ENCODE results near the gene HS3ST6.
"Not testable (repeated sequence)": the region's sequence is repeated elsewhere in the genome, so short reads cannot be mapped to it uniquely, and the experiment has no call there.

HS3ST6 gene

DNA sequence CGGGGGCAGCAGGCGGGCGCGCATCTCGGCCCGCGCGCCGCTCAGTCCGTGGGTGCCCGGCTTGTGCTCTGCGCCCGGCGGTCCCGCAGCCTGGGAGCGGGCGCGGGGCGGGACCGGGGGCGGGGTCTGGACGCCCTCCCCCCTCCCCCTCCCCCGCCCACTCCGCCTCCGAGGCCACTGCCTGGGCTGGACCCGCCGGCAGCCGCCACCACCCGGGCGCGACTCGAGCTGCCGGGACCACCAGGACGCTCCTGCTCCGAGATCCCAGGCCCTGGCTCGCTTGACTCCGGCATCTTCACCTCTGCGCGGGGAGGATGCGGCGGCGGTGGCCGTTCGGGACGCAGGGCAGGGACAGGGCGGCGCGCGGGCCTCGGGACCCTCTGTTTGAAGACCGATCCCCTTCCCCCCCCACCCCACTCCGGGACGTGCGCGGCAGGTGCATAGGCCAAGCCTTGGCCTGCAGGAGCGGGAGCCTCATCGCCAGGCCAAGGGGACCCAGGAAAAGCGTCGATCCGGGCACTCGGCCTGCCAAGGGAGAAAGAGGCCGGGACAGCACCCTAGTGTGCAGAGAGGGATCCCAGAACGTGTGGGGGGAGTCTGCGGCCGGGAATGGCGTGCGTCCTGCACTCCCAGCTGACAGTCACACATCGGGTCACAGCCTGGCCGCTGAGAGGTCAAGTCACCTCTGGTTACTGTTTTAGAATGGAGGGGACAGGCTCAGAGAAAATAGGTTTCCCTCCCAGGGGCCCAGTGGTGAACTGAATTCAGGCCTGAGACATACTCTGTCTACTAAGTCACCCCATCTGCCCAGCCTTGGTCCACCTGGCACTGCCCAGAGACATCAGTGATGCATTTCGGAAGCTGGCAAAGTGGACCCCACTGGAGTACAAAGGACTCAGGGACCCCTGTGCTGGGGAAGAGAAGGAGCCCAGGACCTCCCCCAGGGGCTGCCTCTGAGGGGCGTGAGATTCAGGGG, at the start of gene HS3ST6:
HS3ST6 (minus strand) TSS at position 65 of the 976 bp plus-strand sequence. CDS start 92 bp downstream, outside the sequence.
- DNase-seq = no peak

DNA sequence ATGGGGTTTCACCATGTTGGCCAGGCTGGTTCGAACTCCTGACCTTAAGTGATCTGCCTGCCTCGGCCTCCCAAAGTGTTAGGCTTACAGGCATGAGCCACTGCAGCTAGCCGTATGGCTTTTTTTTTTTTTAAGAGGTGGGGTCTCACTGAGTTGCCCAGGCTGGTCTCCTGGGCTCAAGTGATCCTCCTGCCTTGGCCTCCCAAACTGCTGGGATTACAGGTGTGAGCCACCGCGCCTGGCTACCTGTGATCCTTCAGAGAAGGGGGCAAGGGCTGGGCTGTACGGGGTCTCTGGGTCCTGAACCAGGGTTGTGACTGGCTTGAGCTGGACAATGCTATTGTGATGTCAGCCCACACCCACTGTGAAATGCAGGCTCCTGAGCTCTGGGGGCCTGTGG, 48.2 kb upstream of the HS3ST6 start, which contains the start of gene RNF151:
RNF151 (plus strand) TSS at position 397 of the 400 bp plus-strand sequence. CDS start 26 bp downstream, outside the sequence.
- DNase-seq = no peak

DNA sequence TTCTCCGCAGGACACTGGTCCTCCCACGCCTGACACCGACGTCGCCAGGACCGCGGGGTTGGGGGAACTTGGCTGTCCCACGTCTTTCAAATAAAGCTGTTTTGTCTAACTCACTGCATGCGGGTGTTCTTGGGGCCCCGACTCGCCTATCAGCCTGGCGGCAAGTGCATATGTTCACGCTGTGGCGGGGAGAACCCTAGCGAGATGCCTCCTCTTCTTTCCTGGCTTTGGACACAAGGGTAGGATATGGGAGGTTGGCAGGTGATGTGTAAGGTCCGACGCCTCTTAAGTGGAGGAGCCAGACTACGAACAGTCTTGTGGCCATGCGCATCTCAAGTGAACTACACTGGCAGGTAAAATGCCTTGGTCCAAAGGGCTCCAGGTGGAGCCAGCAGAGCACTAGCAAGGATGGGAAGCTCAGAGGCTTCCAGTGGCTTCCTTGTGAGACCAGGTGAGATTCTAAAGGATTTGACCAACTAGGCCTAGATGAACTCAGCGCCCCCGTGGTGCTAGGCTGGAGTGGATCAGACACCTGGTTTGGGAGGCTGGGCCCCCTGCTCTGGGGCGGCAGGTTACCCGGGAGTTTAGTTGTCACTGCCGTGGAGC, 47.3 kb upstream of the HS3ST6 start:
- DNase-seq = no peak

DNA sequence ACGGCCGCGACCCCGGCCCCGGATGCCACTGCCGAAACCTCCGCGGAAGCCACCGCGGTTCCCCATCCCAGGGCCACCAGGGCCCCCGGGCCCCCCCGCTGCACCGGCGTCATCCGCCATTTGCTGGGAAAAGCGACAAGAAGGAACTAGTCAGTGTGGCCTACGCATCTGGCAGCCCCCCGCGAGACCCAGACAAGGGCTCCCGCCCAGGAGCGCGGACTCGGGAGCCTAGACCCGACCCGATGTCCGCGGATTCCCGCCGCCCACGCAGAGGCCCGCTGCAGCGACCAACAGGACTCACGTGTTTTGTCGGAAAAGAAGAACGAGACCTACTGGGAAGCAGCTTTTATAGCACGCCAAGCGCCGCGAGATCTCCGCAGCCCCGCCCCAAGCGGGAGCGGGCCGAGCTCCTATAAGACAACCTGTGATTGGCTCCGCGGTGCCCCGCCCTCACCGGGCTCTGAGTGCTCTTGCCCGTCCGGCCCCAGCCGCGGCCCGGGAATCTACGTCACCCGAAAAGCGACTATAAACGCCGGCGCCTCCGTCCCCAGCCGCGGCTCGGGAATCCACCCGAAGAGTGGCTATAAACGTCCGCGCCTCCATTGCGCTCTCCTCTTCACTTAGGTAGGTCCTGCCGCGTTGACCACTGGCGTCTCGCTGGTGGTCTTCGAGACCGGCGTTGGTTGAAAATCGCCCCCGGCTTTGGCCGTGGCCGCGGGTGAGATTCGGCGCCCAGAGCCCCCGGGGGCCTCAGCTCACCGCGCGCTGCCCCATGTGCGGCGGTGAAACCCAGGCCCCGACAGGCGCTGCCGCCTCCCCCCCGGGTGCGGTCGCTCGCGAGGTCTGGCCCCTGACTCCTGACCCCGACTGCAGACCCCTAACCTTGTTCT, 46.5 kb upstream of the HS3ST6 start, which contains the start of gene RPS2:
RPS2 (minus strand) TSS at position 321 of the 890 bp plus-strand sequence; CDS start at position 120, 201 bp downstream.
- peak; percentile 99 for DNase-seq

DNA sequence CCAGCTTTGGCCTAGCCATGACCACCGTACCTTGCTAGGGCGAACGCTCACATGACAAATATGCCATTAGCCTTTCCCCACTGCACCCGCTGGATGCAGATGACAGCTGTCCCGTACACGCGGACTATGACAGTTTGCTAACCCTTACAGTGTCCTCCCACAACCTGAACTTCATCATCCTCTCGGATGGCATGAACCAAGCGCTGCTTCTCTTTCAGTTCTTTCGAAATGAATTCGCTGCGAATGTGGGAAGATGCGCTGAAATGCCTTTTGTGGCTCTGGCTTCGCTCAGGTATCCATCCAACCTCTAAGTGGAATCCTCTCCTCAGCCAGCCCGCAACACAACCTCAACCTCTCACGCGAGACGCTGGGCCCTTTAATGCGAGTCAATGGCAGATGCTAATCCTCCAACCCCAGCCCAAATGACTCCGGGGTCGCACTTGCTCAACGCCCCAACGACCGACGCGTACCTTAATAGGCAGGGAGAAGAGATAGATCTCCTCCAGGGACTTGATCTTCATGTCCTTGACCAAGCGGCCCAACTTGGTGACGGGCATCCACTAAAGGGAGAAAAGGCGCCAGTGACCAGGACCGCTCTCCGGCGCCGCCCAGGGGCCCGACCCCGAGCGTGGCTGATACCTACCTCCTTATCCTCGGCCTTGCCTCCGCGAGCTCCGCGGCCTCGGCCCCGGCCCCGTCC, 45.7 kb upstream of the HS3ST6 start:
- DNase-seq = no peak

DNA sequence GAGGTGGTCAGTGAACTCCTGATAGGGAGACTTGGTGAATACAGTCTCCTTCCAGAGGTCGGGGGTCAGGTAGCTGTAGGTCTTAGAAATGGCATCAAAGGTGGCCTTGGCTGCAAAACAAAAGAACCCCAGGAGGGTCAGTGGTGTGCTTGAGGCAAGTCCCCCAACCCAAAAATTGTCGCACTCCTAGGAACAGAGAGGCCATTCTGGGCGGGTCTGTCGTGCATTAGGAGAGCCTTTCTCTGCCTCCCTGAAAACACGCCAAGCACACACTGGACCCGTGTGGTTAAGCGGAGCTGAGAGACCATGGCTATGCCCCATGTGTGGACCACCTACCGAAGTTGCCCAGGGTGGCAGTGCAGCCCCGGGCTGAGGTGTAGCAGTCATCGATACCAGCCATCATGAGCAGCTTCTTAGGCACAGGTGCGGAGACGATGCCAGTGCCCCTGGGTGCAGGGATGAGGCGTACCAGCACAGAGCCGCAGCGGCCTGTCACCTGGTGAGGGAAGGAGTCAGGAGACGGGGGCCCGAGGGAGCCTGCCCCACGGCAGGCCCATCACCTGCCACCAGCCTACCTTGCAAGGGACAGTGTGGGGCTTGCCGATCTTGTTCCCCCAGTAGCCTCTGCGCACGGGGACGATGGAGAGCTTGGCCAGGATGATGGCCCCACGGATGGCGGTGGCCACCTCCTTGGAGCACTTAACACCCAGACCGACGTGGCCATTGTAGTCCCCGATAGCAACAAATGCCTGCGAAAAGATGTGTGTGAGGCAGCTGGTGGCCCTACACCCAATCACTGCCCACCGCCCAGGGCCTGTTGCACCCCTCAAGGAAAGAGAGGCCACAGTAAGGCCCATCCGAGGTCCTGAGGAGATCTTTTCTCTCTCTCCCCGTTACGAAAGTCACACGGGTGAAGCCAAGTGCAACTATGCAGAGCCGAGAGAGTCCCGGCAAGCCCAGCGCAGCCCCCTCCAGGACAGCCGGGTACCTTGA, 44.2 kb upstream of the HS3ST6 start:
- not testable (repeated sequence) for DNase-seq

DNA sequence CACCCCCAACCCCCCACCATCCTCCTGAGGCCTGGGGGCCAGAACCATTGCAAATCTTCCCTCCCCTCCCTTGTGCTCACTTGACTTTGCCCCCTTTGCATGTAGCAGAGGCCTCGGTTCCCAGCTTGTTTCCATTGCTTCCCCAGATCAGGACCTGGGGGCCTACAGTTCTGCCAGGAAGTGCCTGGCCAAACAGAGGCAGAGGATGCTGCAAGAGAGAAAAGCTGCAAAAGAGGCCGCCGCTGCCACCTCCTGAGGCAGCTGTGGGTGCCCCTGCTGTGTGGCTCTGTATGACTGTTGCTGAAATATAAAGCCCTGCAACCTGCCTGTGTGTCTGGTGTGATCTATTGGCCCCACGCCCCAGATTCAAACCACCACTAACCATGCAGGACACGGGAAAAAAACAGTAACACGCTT, 43.4 kb upstream of the HS3ST6 start:
- no peak for DNase-seq

DNA sequence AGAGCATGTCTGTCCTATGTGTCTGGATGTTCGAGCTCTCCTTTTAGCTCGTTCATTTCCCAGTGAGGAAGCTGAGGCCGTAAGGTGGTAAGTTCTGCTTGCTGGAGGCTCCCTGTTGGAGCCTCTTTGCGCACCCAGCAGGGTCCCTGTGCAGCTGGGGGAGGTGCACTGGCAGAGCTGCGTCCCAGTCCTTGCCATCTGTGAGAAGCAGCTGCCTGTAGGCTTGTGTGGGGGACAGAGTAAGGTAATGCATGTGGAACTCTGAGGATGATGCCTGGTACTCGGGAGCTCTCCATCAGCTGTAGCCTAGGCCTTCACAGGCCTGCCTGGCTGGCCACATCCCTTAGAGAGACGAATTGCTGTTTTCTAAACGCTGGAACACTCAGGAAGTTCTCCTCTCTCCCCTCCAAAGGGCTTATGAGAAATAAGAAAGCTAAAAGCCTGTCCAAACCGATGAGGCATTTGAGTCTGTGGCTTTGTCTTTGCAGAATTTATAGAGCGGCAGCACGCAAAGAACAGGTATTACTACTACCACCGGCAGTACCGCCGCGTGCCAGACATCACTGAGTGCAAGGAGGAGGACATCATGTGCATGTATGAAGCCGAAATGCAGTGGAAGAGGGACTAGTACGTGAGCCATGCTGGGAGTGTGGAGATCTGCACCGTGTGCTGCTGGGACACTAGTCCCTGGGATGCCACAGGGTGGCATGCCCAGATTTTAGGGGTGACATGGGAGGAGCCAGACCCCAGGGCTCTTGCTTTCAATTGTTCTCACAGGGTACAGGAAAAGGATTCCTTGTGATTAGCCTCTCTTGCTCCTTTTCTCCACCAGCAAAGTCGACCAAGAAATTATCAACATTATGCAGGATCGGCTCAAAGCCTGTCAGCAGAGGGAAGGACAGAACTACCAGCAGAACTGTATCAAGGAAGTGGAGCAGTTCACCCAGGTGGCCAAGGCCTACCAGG, 42.7 kb upstream of the HS3ST6 start:
- DNase-seq = peak; percentile 53

DNA sequence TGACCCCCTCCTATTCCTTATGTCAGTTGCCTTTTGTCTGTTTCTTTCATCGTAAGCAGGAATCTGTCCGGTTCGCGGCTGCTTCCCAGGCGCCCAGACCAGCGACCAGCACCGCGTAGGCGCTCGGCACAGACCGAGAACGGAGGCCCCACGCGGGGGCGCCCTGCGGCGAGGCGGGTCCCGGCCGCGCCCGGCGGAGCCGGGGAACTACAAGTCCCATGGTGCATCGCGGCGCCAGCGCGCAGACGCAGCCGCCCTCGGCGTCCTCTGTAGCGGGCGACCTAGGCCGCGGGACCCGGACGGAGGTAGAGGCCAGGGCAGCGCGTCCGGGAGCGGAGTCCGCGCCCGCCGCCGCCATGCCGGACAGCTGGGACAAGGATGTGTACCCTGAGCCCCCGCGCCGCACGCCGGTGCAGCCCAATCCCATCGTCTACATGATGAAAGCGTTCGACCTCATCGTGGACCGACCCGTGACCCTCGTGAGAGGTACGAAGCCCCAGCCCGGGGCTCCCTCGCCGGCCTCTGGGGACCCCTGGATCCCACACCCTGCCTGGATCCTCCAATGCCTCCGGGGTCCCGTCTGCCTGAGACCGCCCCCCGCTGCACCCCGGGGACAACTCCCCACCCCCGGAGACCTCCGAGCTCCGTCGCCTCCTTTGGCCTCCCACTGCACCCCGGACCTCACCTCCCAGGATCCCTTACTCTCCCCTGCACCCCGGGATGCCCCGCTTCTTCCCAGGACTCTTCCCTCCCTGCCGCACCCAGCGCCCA, 41.2 kb upstream of the HS3ST6 start, which contains the start of gene NDUFB10:
NDUFB10 (plus strand) TSS at position 270 of the 771 bp plus-strand sequence; CDS start at position 357, 87 bp downstream.
- peak; percentile 89 for DNase-seq

DNA sequence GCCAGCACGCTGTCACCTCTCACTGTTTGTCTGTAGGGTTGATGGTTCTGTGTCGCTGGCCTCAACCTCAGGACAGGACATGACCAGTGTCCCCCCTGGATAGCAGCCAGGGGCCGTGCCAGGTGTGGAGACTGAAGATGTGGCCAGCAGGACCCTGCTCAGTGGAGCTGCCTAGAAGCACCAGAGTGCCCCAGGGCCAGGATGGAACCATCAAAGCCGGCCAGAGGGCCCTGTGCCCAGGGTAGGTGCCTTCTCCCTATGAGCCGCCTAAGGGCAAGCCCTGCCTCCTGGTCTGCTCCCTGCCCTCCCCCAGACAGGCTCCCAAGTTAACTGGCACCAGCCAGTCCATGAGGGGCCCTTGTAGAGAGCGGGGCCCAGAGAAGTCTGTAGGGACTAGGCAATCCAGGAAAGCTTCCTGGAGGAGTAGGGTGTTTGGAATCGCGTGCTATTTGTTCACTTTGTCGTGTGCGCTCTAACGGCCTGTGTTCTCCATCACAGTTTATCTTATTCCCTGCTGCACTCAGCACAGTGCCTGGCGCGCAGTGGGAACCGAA, 40.6 kb upstream of the HS3ST6 start:
- no peak for DNase-seq

DNA sequence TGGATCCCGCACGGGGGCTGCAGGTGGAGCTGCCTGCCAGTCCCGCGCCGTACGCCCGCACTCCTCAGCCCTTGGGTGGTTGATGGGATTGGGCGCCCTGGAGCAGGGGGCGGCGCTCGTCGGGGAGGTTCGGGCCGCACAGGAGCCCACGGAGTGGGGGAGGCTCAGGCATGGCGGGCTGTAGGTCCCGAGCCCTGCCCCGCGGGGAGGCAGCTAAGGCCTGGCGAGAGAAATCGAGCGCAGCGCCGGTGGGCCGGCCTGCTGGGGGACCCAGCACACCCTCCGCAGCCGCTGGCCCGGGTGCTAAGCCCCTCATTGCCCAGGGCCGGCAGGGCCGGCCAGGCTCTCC, 39.9 kb upstream of the HS3ST6 start:
- DNase-seq = not testable (repeated sequence)

DNA sequence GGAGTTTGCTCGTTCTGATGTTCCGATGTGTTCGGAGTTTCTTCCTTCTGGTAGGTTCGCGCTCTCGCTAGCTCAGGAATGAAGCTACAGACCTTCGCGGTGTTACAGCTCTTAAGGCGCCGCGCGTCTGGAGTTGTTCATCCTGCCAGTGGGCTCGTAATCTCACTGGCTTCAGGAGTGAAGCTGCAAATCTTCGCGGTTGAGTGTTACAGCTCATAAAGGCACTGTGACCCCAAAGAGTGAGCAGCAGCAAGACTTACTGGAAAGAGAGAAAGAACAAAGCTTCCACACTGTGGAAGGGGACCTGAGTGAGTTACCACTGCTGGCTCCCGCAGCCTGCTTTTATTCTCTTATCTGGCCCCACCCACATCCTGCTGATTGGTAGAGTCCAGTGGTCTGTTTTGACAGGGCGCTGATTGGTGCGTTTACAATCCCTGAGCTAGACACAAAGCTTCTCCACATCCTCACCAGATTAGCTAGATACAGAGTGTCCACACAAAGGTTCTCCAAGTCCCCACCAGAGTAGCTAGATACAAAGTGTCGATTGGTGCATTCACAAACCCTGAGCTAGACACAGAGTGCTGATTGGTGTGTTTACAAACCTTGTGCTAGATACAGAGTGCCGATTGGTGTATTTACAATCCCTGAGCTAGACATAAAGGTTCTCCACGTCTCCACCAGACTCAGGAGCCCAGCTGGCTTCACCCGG, 39.4 kb upstream of the HS3ST6 start:
- not testable (repeated sequence) for DNase-seq

DNA sequence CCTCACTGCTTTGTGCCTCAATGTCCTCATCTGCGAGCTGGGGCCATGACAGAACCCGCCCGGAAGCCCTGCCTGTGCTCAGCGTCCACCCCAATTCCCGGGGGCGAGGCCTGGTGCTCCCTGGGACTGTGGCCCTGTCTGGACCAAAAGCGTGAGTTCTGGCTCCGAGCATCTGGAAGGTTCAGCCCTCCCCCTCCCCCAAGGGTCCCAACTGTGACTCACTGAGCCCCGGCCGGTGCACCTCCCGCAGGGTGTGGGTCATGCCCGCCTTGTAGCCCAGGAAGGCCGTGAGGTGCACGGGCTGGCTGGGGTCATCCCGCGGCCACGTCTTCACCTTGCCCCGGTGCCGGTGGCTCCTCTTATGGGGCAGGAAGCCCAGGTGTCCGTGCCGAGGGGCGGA, 35.5 kb upstream of the HS3ST6 start:
- DNase-seq = no peak

DNA sequence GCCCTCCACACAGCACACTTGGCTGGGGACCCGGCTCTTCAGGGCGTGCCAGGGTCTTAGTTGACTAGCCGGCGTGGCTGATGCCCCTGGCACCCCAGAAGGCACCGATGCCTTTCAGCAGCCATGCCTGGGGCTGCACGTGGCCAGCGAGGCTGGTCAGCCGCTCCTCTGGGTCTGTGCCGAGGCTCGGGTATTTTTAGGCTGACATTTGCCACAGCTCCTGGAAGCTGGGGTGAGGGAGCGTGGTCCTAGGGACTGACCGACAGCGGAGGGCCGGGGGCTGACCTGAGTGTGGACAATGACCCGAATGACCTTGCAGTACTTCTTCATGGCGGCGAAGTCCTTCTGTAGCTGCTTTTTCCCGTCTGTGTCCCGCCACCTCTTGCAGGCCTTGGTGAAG, 32.3 kb upstream of the HS3ST6 start:
- no peak for DNase-seq

DNA sequence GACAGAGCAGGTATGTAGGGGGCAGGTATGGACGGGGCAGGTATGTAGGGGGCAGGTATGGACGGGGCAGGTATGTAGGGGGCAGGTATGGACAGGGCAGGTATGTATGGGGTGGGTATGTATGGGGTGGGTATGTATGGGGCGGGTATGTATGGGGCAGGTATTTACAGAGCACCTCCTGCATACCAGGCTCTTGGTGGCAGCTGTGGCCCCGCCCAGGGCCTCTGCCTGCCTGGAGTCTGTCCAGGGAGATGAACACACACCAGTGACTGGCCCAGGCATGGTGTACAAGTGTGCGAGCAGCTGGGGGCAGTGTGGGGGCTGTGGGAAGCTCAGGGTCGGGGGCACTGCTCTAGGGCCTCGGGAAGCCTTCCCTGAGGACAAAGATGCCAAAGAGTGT, 31.8 kb upstream of the HS3ST6 start:
- DNase-seq = no peak

DNA sequence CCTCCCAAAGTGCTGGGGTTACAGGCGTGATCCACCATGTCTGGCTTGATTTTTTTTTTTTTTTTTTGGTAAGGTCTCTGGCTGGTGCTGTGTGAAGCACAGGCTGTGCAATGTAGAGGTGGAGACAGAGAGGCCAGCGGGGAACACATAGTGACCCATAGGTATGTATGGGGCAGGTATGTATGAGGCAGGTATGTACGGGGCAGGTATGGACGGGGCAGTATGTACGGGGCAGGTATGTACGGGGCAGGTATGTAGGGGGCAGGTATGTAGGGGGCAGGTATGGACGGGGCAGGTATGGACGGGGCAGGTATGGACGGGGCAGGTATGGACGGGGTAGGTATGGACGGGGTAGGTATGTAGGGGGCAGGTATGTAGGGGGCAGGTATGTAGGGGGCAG, 31.3 kb upstream of the HS3ST6 start:
- DNase-seq = no peak

DNA sequence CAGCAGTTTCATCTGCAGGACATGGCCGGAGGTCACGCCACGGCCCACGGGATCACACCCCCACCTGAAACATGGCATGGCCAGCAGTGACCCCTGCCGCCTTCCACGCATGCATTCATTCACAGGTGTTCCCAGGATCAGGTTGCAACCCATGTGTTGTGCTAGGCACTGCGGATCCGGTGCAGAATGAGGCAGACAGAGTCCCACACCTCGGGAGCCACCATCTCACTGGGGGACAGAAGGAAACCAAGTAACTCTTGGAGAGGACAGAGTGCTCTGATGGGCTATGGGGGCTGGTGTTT, 29.1 kb upstream of the HS3ST6 start:
- DNase-seq = no peak
